OCI-LY1 (cell line): ENCODE data around the gene FAM53B.

Experiments
- H2AFZ ChIP-seq: fragments of 200-600 bp; sonication (generic), shearing (Covaris generic); 2 replicates; pipeline ENCODE4 v1.6.0; 2014; ENCODE audit warnings: antibody characterized with exemption, mild to moderate bottlenecking, low read length
- H3F3A ChIP-seq: fragments of 200-600 bp; sonication (generic), shearing (Covaris generic); 2 replicates; pipeline ENCODE4 v1.6.0; 2014; ENCODE audit warnings: mild to moderate bottlenecking, antibody characterized with exemption, low read length, moderate library complexity; ENCODE audit not compliant: insufficient read depth
- H3K27ac ChIP-seq: fragments of 200-600 bp; sonication (generic); 2 replicates; pipeline ENCODE4 v1.5.1; 2014; ENCODE audit warnings: low read length, mixed run types, mild to moderate bottlenecking, low read depth; ENCODE audit not compliant: poor library complexity, severe bottlenecking
- H3K27me3 ChIP-seq: fragments of 200-600 bp; sonication (generic); 2 replicates; pipeline ENCODE4 v1.6.0; 2014; ENCODE audit warnings: antibody characterized with exemption, mild to moderate bottlenecking, low read length, moderate library complexity; ENCODE audit not compliant: insufficient read depth
- H3K36me3 ChIP-seq: fragments of 200-600 bp; sonication (generic); 2 replicates; pipeline ENCODE4 v1.6.1; 2014; ENCODE audit warnings: mild to moderate bottlenecking, antibody characterized with exemption, low read length, moderate library complexity, mixed read lengths; ENCODE audit not compliant: insufficient read depth
- H3K4me1 ChIP-seq: fragments of 200-600 bp; sonication (generic); 2 replicates; pipeline ENCODE4 v1.5.1; 2014; ENCODE audit warnings: mild to moderate bottlenecking, low read length, moderate library complexity; ENCODE audit not compliant: insufficient read depth, severe bottlenecking
- H3K4me2 ChIP-seq: fragments of 200-600 bp; sonication (generic), shearing (Covaris generic); 2 replicates; pipeline ENCODE4 v1.6.1; 2014; ENCODE audit warnings: low read length
- H3K4me3 ChIP-seq: fragments of 200-600 bp; sonication (generic); 2 replicates; pipeline ENCODE4 v1.5.1; 2014; ENCODE audit warnings: low read length, low read depth, mild to moderate bottlenecking, mixed read lengths; ENCODE audit not compliant: poor library complexity, severe bottlenecking
- H3K79me2 ChIP-seq: fragments of 200-600 bp; shearing (Covaris generic); 2 replicates; pipeline ENCODE4 v1.6.1; 2016; ENCODE audit warnings: mixed run types, low read length, mixed read lengths; ENCODE audit not compliant: insufficient read depth
- H3K9ac ChIP-seq: fragments of 200-600 bp; sonication (generic), shearing (Covaris generic); 2 replicates; pipeline ENCODE4 v1.6.1; 2014; ENCODE audit warnings: mild to moderate bottlenecking, low read length, mixed read lengths
- H3K9me2 ChIP-seq: fragments of 200-600 bp; sonication (generic), shearing (Covaris generic); 2 replicates; pipeline ENCODE4 v1.6.1; 2014; ENCODE audit warnings: low read depth, mild to moderate bottlenecking, low read length, mixed read lengths
- H3K9me3 ChIP-seq: fragments of 200-600 bp; shearing (Covaris generic); 2 replicates; pipeline ENCODE4 v1.6.1; 2014; ENCODE audit warnings: low read length, mixed read lengths
- H4K20me1 ChIP-seq: fragments of 200-600 bp; sonication (generic), shearing (Covaris generic); 2 replicates; pipeline ENCODE4 v1.6.0; 2016; ENCODE audit warnings: mild to moderate bottlenecking, low read length; ENCODE audit not compliant: insufficient read depth
- CTCF ChIP-seq: fragments of 200-600 bp; sonication (generic), shearing (Covaris generic); IDR thresholded peaks from 2 replicates; pipeline ENCODE4 v1.5.1; 2017; ENCODE audit warnings: mild to moderate bottlenecking, antibody characterized with exemption, low read length, moderate library complexity, mixed read lengths
- EZH2 ChIP-seq: fragments of 200-600 bp; sonication (generic), shearing (Covaris generic); IDR thresholded peaks from 2 replicates; pipeline ENCODE4 v1.8.0; 2017; ENCODE audit warnings: borderline replicate concordance, mixed run types, mild to moderate bottlenecking, antibody characterized with exemption, low read length, moderate library complexity, mixed read lengths

The FAM53B gene

GRCh38 chr10:124640538-124641231 is 103.5 kb downstream of the FAM53B start:
- no peak overlapping the region for H3K4me3 ChIP-seq
- H4K20me1 ChIP-seq = no peaks in the 10 kb centered on the region
- H3F3A ChIP-seq = no peaks in the 10 kb centered on the region
- TF ChIP-seq CTCF (no peak), EZH2 (no peak)
- peak overlapping the region; percentile 63 for H3K27ac ChIP-seq
- no peaks in the 10 kb centered on the region for H3K9me3 ChIP-seq
- H2AFZ ChIP-seq = no peak overlapping the region
- no peak overlapping the region; the same call in 1 of the 2 replicates for H3K4me2 ChIP-seq
- H3K79me2 ChIP-seq = peaks cover 9% of the 10 kb centered on the region; the same call in 1 of the 2 replicates
- no peak overlapping the region for H3K9ac ChIP-seq
- peaks cover 25% of the 10 kb centered on the region for H3K36me3 ChIP-seq
- no peaks in the 10 kb centered on the region for H3K9me2 ChIP-seq
- H3K27me3 ChIP-seq = no peaks in the 10 kb centered on the region
- peaks cover 68% of the 10 kb centered on the region for H3K4me1 ChIP-seq

GRCh38 chr10:124640056-124640455 is 104.1 kb downstream of the FAM53B start:
- Histone ChIP-seq H3K4me1 (peaks cover 62% of the 10 kb centered on the region), H3K27ac (no peak overlapping the region), H3K4me2 (no peak overlapping the region; the same call in 1 of the 2 replicates), H4K20me1 (no peaks in the 10 kb centered on the region), H3F3A (no peaks in the 10 kb centered on the region), H3K4me3 (no peak overlapping the region), H3K27me3 (no peaks in the 10 kb centered on the region), H3K9ac (no peak overlapping the region), H3K79me2 (peaks cover 9% of the 10 kb centered on the region; the same call in 1 of the 2 replicates), H3K9me2 (no peaks in the 10 kb centered on the region), H2AFZ (no peak overlapping the region), H3K9me3 (no peaks in the 10 kb centered on the region), H3K36me3 (peaks cover 25% of the 10 kb centered on the region)
- TF ChIP-seq CTCF (no peak), EZH2 (no peak)

- Histone ChIP-seq H4K20me1 (no peaks in the 10 kb centered on the region), H3K9me2 (no peaks in the 10 kb centered on the region), H3K4me2 (no peak overlapping the region), H3K79me2 (peaks cover 9% of the 10 kb centered on the region; the same call in 1 of the 2 replicates), H3F3A (no peaks in the 10 kb centered on the region), H3K9me3 (no peaks in the 10 kb centered on the region), H3K9ac (no peak overlapping the region), H3K27ac (no peak overlapping the region), H3K4me1 (peaks cover 58% of the 10 kb centered on the region), H3K27me3 (no peaks in the 10 kb centered on the region), H2AFZ (no peak overlapping the region), H3K4me3 (no peak overlapping the region), H3K36me3 (peaks cover 25% of the 10 kb centered on the region)
- TF ChIP-seq CTCF (no peak), EZH2 (no peak)
These were observed 104.5 kb downstream of the FAM53B start for GRCh38 chr10:124639646-124640045.
